T1000 (cell line): Measurements from ENCODE around the gene CACNA1G.
A peak's percentile ranks its signal among the peaks of the same experiment; 100 is the strongest.

Experiments used
- DNase-seq: peaks from one replicate; lab custom pipeline; 2025; ENCODE audit warnings: mixed read lengths; lab: John Stamatoyannopoulos, UW

CACNA1G gene

DNA sequence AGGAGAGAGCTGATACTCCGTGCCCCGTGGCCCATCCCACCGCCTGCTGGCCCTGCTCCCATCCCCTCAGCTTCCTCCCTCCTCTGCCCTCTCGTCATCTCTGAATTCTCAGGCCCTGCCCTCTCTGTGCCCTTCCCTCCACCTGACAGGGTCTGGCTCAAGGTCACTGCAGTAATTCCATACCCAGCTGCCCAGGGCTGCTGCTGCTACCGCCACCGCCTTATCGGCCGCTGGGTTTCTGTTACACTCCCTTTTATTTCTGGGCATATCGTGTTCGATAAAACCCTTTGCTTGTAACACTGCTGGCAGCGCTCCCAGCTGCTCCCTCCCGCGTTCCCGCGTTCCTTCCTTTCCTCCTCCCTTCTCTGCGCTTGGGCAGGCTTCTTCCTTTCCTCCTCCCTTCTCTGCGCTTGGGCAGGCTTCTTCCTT is 26.8 kb upstream of the CACNA1G start:
- no peak for DNase-seq

DNA sequence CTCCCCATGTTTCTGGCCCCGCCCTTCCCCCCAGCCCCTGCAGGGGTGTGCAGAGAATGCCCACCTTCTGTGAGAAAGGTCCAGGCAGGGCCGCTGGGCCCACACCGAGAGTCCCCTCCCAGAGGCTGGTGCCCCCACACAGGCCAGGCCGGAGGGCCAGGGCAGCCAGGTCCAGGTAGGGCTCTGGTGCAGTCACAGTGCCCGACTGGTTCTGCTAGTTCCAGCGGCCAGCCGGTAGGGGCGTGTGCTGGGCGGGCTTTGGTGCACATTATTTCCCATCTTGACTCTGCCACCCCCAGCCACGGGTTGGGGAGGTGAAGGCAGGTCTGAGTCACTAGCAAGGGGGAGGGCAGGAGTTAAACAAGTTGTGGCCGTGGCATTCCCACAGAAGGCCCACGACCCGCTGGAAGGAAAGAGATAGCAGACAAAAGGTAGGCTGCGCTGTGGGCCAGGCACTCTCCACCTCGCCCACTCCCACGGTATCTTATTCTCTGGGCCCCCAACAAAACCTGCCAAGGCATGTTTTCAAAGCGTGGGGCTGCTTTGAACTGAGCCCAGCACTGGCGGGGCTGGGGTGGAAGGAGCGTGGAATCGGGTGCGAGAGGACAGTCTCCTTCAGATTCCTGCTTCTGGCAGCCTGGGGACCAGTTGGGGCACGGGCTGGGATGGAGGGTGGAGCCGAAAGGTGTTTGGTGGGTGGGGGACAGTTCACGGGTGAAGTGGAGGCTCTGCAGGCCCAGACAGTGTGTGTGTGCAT is 26.1 kb upstream of the CACNA1G start:
- no peak for DNase-seq

DNA sequence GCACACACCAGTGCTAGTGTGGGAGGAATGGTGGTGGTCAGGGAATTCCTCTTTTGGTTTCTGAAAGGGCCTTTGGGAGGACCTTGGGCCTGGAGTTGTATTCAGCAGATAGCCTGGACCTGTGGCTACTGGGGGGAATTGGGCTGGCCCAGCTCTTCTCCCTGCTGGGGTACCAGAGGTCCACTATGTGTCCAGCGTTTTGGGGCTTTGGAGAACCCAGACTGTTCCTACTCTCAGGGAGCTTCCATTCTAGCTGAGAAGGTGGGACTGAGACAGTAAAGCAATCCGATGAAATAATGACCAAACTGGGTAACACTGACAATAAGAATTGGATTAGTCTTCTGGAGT is 25.6 kb upstream of the CACNA1G start:
- DNase-seq, result no peak

DNA sequence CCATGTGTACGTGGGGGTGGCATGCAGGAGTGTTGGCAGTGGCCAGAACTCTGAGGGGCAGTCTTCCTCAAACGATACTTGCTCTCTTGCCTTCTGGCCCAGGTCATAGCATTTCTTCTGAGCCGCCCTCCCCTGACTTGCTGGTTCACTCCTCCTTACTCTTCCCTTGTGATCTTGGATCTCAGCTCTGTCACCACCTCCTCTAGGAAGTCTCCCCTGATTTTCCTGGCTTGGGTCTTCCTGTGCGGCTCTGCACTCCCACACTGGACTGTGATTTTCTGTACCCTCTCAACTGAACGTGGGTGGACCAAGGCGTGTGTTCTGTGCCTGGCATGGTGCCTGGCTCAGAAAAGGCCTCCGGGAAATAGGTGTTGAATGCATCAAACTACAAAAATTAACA is 25.1 kb upstream of the CACNA1G start:
- DNase-seq, result no peak

DNA sequence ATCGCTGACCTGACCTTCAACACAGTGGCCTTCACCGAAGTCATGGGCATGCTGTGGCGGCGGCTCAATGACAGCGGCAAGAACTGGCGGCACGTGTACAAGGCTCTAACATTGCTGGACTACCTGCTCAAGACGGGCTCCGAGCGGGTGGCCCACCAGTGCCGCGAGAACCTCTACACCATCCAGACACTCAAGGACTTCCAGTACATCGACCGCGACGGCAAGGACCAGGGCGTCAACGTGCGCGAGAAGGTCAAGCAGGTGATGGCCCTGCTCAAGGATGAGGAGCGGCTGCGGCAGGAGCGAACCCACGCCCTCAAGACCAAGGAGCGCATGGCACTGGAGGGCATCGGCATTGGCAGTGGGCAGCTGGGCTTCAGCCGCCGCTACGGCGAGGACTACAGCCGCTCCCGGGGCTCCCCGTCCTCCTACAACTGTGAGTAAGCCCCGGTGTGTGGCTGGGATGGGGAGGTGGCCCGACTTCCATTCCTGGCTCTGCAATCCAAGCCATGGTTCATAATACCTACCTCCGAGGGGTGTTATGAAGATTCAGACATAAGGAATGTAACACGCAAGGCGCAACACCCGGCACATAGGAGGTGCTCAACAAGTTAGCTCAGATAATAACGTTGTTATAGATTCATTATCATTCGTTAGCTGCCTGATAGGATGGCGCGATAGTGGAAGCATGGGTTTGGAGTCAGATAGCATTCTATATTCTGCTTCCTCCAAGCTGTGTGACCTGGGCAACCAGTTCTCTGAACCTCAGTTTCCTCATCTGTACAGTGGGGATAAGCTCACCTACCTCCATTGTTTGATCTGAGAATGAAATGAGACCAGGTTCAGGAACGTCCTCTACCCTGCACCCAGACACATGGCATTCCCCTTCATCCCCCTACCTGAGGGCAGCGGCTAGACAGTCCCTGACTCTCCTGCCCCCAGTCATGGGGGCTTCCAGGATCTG is 23.6 kb upstream of the CACNA1G start:
- no peak for DNase-seq

GRCh38 chr17:50537721-50538548 is 22.6 kb upstream of the CACNA1G start:
- no peak for DNase-seq

- no peak for DNase-seq
Observed at GRCh38 chr17:50538549-50539410, 21.7 kb upstream of the CACNA1G start.

DNA sequence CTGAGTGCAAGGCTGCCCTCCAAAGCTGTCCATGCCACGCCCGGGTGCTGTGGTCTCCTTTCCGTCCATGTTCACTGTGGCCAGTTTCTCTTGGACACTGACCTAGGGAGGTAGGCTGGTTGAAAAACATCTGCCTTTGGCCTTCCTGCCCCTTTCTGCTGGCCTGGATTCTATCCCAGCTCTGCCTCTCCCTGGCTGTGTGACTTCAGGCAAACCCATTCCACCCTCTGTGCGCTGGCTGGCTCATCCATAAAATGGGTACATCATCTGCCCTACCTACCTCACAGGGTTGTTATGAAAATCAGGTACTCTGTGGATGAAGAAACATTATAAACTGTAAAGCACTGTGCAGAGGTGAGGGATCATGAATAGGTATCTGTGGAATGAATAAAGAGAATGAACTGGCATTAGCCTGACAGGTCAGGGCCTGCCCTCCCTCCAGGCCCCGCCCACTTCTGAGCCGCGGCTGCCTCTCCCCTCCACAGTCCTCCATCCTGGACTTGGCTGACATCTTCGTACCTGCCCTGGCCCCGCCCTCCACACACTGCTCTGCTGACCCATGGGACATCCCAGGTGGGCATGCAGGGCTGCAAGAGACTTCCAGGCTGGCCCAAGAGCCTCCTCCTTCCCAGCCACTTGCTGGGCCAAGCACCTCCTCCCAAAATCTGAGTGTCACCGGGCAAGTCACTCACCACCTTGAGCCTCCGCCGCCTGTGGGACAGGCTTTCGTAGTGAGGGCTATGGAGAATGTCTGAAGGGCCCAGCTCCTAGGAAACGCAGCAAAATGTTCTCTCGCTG is 20.6 kb upstream of the CACNA1G start:
- DNase-seq, result no peak

DNA sequence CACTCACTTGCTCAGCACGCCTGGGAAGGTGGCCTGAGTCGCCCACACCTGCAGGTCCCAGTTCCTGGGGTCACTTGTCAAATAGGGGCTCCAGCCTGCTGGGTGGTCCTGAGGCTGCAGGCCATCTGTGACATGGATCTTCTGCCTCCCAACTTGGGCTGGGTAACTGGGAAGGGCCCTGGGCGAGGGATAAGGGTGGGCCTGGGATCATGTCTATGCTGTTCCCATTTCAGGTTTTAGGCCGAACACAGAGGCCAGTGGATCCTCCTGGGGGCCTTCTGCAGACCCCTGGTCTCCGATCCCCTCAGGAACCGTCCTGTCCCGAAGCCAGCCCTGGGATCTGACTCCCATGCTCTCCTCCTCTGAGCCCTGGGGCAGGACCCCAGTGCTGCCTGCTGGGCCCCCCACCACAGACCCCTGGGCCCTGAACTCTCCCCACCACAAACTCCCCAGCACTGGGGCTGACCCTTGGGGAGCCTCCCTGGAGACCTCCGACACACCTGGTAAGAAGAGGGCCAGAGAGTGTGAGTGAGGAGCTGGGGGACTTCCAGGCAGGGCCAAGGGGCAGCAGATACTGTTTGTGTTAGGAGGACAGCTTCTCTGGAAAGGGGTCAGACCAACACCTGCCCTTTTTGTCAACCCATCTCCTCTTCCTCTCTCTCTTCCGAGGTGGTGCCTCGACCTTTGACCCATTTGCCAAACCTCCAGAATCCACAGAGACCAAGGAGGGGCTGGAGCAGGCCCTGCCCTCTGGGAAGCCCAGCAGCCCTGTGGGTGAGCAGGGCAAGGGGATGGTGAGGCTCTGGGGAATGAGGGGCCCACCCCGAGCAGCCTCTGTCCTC is 19.7 kb upstream of the CACNA1G start:
- DNase-seq, result no peak

DNA sequence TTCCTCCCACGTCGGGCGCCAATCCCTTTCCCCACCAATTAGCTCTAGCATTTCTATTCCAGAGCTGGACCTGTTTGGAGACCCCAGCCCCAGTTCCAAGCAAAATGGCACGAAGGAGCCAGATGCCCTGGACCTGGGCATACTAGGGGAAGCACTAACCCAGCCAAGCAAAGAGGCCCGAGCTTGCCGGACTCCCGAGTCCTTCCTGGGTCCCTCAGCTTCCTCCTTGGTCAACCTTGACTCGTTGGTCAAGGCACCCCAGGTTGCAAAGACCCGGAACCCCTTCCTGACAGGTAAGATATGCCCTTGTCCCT is 19.2 kb upstream of the CACNA1G start:
- no peak for DNase-seq

- DNase-seq, result peak; percentile 77
Observed at GRCh38 chr17:50541716-50542688, 18.5 kb upstream of the CACNA1G start.

DNA sequence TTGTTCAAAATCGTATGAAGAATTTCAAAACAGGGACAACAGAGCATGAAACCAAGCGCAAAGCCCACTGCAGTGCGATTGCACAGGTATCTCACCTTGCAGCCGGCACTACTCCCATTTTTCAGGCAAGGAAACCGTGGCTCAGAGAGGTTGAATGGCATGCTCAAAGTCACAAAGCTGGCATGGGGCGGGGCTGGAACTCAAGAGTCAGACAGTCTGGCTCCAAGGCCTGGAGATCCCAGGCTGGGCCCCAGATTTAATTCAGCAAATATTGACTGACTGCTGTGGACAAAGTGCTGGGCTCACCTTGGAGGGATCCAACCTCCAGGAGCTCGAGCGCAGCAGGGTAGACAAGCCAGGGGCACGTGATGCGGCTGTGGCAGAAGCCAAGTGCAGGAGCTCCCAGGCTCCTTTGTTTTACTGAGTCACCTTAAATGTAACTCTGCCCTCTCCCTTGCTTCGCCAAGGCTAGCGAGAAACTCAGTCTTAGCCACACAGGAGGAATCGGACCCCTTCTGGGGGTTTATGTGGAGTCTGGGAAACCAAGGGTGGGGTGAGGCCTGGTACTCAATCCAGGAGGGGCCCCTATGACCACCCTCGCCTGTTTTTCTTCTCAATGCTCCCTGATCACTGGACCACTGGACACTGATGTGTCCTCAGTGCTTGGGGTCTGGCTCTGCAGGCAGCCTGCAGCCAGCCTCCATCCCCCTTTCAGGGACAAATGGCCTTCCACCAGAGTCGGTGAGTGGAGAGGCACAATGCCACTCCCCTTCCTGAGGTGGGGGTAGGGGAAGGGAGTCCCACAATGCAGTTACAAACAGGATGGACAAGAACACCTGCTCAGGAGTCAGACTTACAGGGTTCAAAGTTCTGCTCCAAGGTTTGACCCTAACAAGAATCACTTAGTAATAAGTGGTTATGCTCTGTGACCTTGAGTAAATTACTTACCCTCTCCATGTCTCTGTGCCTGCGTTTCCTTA is 17.4 kb upstream of the CACNA1G start:
- no peak for DNase-seq

DNA sequence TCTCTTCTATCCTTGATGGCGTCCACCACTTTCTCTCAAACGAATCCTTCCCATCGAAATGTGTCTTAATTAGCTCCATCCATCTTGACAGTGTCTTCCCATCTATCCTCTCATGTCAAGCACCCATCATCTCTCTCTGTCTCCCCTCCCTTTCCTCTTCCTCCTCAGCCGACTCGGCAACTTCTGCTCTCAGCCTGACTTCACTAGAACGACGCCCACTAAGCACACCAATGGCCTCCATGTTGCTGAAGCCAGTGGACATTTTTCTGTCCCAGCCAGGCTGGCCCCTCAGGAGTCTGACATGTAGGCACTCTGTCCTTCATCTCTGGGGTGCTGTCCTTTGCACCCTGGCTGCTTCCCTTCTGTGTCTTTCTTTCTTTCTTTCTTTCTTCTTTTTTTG is 16.0 kb upstream of the CACNA1G start:
- no peak for DNase-seq

GRCh38 chr17:50545311-50545710 is 15.2 kb upstream of the CACNA1G start:
- no peak for DNase-seq

- DNase-seq, result no peak
Observed at GRCh38 chr17:50546701-50547034, 13.8 kb upstream of the CACNA1G start.

GRCh38 chr17:50547035-50547735 is 13.3 kb upstream of the CACNA1G start, which contains the start of gene SPATA20:
Gene SPATA20, plus strand, starts transcription at chr17:50547174. Its CDS starts 35 bp downstream, at chr17:50547209.
- peak; percentile 85 for DNase-seq

- DNase-seq, result no peak
Observed at GRCh38 chr17:50547736-50548083, 12.8 kb upstream of the CACNA1G start.
